ENCODE results near the gene IGSF21. TPM values are rescaled to one million over a fixed set of nuclear protein-coding genes. Genes with fewer than 3 reads are reported as not detected.

Gene IGSF21
- total RNA-seq, 1 experiment from 2014 or later: 5.2 TPM

DNA sequence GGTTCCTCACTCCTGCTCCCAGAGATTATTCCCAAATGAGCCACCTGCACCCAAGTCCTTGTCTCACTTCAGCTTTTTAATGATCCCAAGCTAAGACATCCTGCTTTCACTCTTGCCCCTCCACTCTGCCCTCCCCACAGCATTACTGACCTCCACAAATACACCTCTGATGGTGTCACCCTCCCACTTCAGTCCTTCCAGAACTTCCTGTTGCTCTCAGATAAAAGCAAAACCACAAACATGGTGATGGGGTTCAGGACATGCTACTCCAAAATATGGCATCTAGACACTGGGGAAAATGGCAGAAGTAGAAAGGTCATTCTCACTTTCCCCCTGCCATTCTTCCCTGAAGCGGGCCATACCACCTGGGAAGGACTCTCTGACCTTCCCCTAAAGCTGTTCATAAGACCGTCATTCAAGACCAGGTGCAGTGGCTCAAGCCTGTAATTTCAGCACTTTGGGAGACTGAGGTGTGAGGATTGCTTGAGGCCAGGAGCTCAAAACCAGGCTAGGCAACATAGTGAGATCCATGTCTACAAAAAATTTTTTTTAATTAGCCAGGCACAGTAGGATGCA, 307.4 kb downstream of the IGSF21 start:
- H2BK20ac ChIP-seq (ENCODE audit: low read depth, low read length, poor library complexity, severe bottlenecking): no peak overlapping the region
- peaks cover 30 to 34% (median 30%) of the 10 kb centered on the region in 3 experiments for H3K36me3 Mint-ChIP-seq (ENCODE audit: insufficient read depth in 1 of 3, low read depth in 3 of 3)
- H3K27ac ChIP-seq (ENCODE audit: insufficient read length, low read depth, low read length): no peak overlapping the region
- H4K91ac ChIP-seq (ENCODE audit: insufficient read length, low read depth, low read length): no peak overlapping the region
- DNase-seq: no peak
- H3K4me3 Mint-ChIP-seq: no peak overlapping the region
- TF ChIP-seq, protein P1, sequence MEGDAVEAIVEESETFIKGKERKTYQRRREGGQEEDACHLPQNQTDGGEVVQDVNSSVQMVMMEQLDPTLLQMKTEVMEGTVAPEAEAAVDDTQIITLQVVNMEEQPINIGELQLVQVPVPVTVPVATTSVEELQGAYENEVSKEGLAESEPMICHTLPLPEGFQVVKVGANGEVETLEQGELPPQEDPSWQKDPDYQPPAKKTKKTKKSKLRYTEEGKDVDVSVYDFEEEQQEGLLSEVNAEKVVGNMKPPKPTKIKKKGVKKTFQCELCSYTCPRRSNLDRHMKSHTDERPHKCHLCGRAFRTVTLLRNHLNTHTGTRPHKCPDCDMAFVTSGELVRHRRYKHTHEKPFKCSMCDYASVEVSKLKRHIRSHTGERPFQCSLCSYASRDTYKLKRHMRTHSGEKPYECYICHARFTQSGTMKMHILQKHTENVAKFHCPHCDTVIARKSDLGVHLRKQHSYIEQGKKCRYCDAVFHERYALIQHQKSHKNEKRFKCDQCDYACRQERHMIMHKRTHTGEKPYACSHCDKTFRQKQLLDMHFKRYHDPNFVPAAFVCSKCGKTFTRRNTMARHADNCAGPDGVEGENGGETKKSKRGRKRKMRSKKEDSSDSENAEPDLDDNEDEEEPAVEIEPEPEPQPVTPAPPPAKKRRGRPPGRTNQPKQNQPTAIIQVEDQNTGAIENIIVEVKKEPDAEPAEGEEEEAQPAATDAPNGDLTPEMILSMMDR (conservative IDR thresholded peaks at IDR 0.05): no peak
- H3K79me2 ChIP-seq (ENCODE audit: insufficient read depth, low read length): no peaks in the 10 kb centered on the region
- H4K20me1 ChIP-seq (ENCODE audit: control insufficient read depth, insufficient read depth, insufficient read length): no peaks in the 10 kb centered on the region
- H2AK5ac ChIP-seq (ENCODE audit: insufficient read length, low read length): no peak overlapping the region
- H3T11ph ChIP-seq (ENCODE audit: low read length): no peak overlapping the region
- H3K4me2 ChIP-seq (ENCODE audit: insufficient read depth, insufficient read length, low read length): no peak overlapping the region
- peak overlapping the region in 1 of 3 experiments; percentile 47; a peak in 1 of 7 replicates for H3K27ac Mint-ChIP-seq
- no peak overlapping the region for H3K4ac ChIP-seq (ENCODE audit: low read depth, low read length)
- no peaks in the 10 kb centered on the region for H3K23me2 ChIP-seq (ENCODE audit: insufficient read length, low read depth, low read length, poor library complexity, severe bottlenecking)
- H3K9me3 Mint-ChIP-seq: peaks cover 27% of the 10 kb centered on the region in 2 experiments
- no peak overlapping the region for H2BK15ac ChIP-seq (ENCODE audit: low read depth, low read length)
- no peak overlapping the region for H3K23ac ChIP-seq (ENCODE audit: insufficient read length, low read depth, low read length)
- H3K56ac ChIP-seq (ENCODE audit: insufficient read length, low read depth, low read length): no peak overlapping the region
- H4K5ac ChIP-seq (ENCODE audit: insufficient read length, low read depth, low read length): no peak overlapping the region
- no peak overlapping the region for H2BK5ac ChIP-seq (ENCODE audit: insufficient read length, low read length)
- H2BK120ac ChIP-seq (ENCODE audit: low read depth, low read length, poor library complexity, severe bottlenecking): no peak overlapping the region
- WGBS (ENCODE audit: extremely low coverage, insufficient read length, low lambda C conversion rate): no CpG with 5 or more reads among the region's 2 CpGs
- H3K27me3 ChIP-seq (ENCODE audit: insufficient read depth, low read length): no peaks in the 10 kb centered on the region
- H3K14ac ChIP-seq (ENCODE audit: insufficient read depth, low read length): no peak overlapping the region
- H3K4me1 Mint-ChIP-seq: peaks cover 66 to 84% of the 10 kb centered on the region in 2 experiments
- H3K27me3 Mint-ChIP-seq (ENCODE audit: low read depth): no peaks in the 10 kb centered on the region; the same call in 1 of the 2 replicates
- H3K79me1 ChIP-seq (ENCODE audit: insufficient read depth, low read depth, low read length, poor library complexity, severe bottlenecking): no peaks in the 10 kb centered on the region
- peaks cover 7% of the 10 kb centered on the region for H3K9me3 ChIP-seq (ENCODE audit: control insufficient read depth, low read depth, low read length)
- H2AFZ ChIP-seq (ENCODE audit: low read length): no peak overlapping the region
- no peak overlapping the region for H2BK12ac ChIP-seq (ENCODE audit: insufficient read length, low read depth, low read length)
- peaks cover 19% of the 10 kb centered on the region; the same call in 1 of the 2 replicates for H3K4me1 ChIP-seq (ENCODE audit: insufficient read depth, low read length)
- H4K8ac ChIP-seq (replicated peaks; ENCODE audit: insufficient read length, low read depth, low read length): no peak overlapping the region
- no peak overlapping the region for H3K18ac ChIP-seq (ENCODE audit: insufficient read length, low read depth, low read length)
- no peak overlapping the region for H3K9ac ChIP-seq (ENCODE audit: extremely low read depth, insufficient read length, low read length)

All from H9 (cell line).